CD14-positive monocyte (primary cell): ENCODE results near the gene CNTN1. TPM values are rescaled to one million over a fixed set of nuclear protein-coding genes. Genes with fewer than 3 reads are reported as not detected.

Experiments used
- DNase-seq, 3 donors: peaks; one replicate each; pipeline ENCODE4 v3.0.0-alpha.2; 2011 to 2022
- H2AFZ ChIP-seq: 2 replicates; pipeline ENCODE4 v1.6.0; 2012; ENCODE audit warnings: mild to moderate bottlenecking, low read depth, low read length, inconsistent platforms; ENCODE audit not compliant: insufficient read depth, poor library complexity, severe bottlenecking
- H3K27ac ChIP-seq, 2 donors: 1 replicate in 1 of 2; 2 replicates in 1 of 2; pipeline ENCODE4 v1.5.1; 2012 to 2013; ENCODE audit warnings: low read length in 2 of 2, control low read depth in 1 of 2, inconsistent platforms in 1 of 2, low read depth in 1 of 2, mild to moderate bottlenecking in 1 of 2
- H3K27me3 ChIP-seq, 2 donors: one replicate each; pipeline versions ENCODE4 v1.6.0 to v1.6.1; 2011 to 2013; ENCODE audit warnings: low read length in 2 of 2; ENCODE audit not compliant: control insufficient read depth in 2 of 2, insufficient read depth in 2 of 2
- H3K36me3 ChIP-seq, 2 donors: replicated peaks in 1 of 2; 1 replicate in 1 of 2; 2 replicates in 1 of 2; pipeline versions ENCODE4 v1.5.1 to v1.6.1; 2012 to 2013; ENCODE audit warnings: low read length in 2 of 2, control low read depth in 1 of 2, inconsistent platforms in 1 of 2, mild to moderate bottlenecking in 1 of 2; ENCODE audit not compliant: insufficient read depth in 2 of 2, control insufficient read depth in 1 of 2
- H3K4me1 ChIP-seq, 2 donors: 1 replicate in 1 of 2; 2 replicates in 1 of 2; pipeline versions ENCODE4 v1.5.1 to v1.6.1; 2012 to 2013; ENCODE audit warnings: low read length in 2 of 2, control low read depth in 1 of 2, inconsistent platforms in 1 of 2, mild to moderate bottlenecking in 1 of 2, moderate library complexity in 1 of 2; ENCODE audit not compliant: insufficient read depth in 2 of 2, control insufficient read depth in 1 of 2
- H3K4me2 ChIP-seq: replicated peaks from 2 replicates; pipeline ENCODE3; 2012; ENCODE audit warnings: low read length, moderate library complexity, mild to moderate bottlenecking; ENCODE audit not compliant: poor library complexity, severe bottlenecking; ENCODE audit errors: extremely low read depth
- H3K4me3 ChIP-seq, 3 experiments: fragments of 200-600 bp in 1 of 3; sonication (generic) in 1 of 3; replicated peaks in 1 of 3; 1 replicate in 2 of 3; 2 replicates in 1 of 3; pipeline ENCODE4 v1.5.1; 2011 to 2013; ENCODE audit warnings: low read length in 3 of 3, mild to moderate bottlenecking in 3 of 3, control low read depth in 2 of 3, low read depth in 2 of 3, inconsistent platforms in 1 of 3, moderate library complexity in 1 of 3
- H3K79me2 ChIP-seq: 2 replicates; pipeline ENCODE4 v1.6.0; 2012; ENCODE audit warnings: mild to moderate bottlenecking, control low read depth, inconsistent platforms, low read length, moderate library complexity; ENCODE audit not compliant: insufficient read depth
- H3K9ac ChIP-seq: 2 replicates; pipeline ENCODE4 v1.6.0; 2017; ENCODE audit warnings: low read length, mild to moderate bottlenecking; ENCODE audit not compliant: insufficient read depth, poor library complexity, severe bottlenecking
- H3K9me3 ChIP-seq, 2 donors: replicated peaks in 1 of 2; 1 replicate in 1 of 2; 2 replicates in 1 of 2; pipeline versions ENCODE4 v1.5.1 to v1.6.1; 2012 to 2013; ENCODE audit warnings: low read length in 2 of 2, control low read depth in 1 of 2; ENCODE audit not compliant: control insufficient read depth in 1 of 2, insufficient read depth in 1 of 2
- H4K20me1 ChIP-seq: 2 replicates; pipeline ENCODE4 v1.6.0; 2012; ENCODE audit warnings: mild to moderate bottlenecking, low read length, control low read depth, moderate library complexity; ENCODE audit not compliant: insufficient read depth
- H3K27ac Mint-ChIP-seq, 7 donors: one replicate each; pipeline ENCODE4 v1.8.0; 2020; ENCODE audit warnings: mild to moderate bottlenecking in 7 of 7, mixed read lengths in 7 of 7, moderate library complexity in 6 of 7, inconsistent platforms in 2 of 7
- H3K27me3 Mint-ChIP-seq, 3 donors: one replicate each; pipeline ENCODE4 v1.8.0; 2021 to 2022; ENCODE audit warnings: low read depth in 3 of 3, mild to moderate bottlenecking in 3 of 3, mixed read lengths in 3 of 3, moderate library complexity in 3 of 3, inconsistent platforms in 1 of 3
- H3K36me3 Mint-ChIP-seq, 2 donors: one replicate each; pipeline ENCODE4 v1.8.0; 2020; ENCODE audit warnings: mixed read lengths in 2 of 2, inconsistent platforms in 1 of 2, mild to moderate bottlenecking in 1 of 2
- H3K4me1 Mint-ChIP-seq: one replicate; pipeline ENCODE4 v1.8.0; 2020; ENCODE audit warnings: mild to moderate bottlenecking, mixed read lengths
- H3K4me3 Mint-ChIP-seq, 2 donors: one replicate each; pipeline ENCODE4 v1.8.0; 2020; ENCODE audit warnings: mild to moderate bottlenecking in 2 of 2, mixed read lengths in 2 of 2, moderate library complexity in 1 of 2
- H3K9me3 Mint-ChIP-seq, 7 donors: one replicate each; pipeline ENCODE4 v1.8.0; 2020 to 2022; ENCODE audit warnings: mixed read lengths in 7 of 7, mild to moderate bottlenecking in 6 of 7, moderate library complexity in 6 of 7, inconsistent platforms in 2 of 7
- WGBS: methylation state at CpG from one replicate; pipeline ENCODE4 v1.1.5; 2013; ENCODE audit warnings: missing lambda C conversion rate; ENCODE audit not compliant: insufficient coverage; 5-methylcytosine and 5-hydroxymethylcytosine counted together
- intact Hi-C, 2 donors: fragments of 100-400 bp; cut with micrococcal nuclease; formaldehyde crosslinking; loops; one replicate each; pipeline versions ENCODE4 v1.15.0 to v1.15.1; 2023
- polyA plus RNA-seq, 3 donors: library from polyadenylated mRNA; depleted of rRNA in 1 of 3; unstranded in 2 of 3; stranded (reverse) in 1 of 3; fragments of 300-500 nt in 2 of 3; fragments of >200 nt in 1 of 3; fragmentation: Illumina TruSeq in 2 of 3; gene quantifications; 1 replicate in 2 of 3; 2 replicates in 1 of 3; pipeline ENCODE4 v1.2.3, GENCODE V29; 2012 to 2021
- TF ChIP-seq, protein P1 (sequence below): fragments of 200-600 bp; IDR thresholded peaks from one replicate; pipeline ENCODE4 v1.8.0; 2022; ENCODE audit warnings: antibody characterized with exemption, mild to moderate bottlenecking

Gene CNTN1
- polyA plus RNA-seq, 3 donors = not detected

DNA sequence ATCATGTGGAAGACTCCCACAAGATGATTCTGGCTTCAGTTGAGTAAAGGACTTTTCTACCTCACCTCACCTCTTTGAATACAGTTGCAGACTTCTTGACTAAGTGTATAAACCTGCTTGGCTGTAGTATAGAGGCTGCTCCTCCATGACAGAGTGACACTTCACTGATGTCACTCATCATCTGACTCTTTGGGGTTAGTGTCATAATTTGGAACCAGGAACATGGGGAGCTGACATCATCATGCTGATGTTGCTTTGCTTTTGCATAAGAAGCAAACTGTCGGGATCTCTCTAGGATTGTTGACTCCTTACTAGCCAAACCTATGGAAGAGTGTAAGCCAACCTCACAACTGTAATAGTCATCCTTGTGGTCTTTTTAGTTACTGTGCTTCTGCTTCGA is 420.7 kb downstream of the CNTN1 start:
- Histone ChIP-seq H3K27me3 (no peaks in the 10 kb centered on the region), H3K36me3 (no peaks in the 10 kb centered on the region), H3K4me2 (no peak overlapping the region), H4K20me1 (no peaks in the 10 kb centered on the region), H3K9me3 (no peaks in the 10 kb centered on the region), H3K9ac (no peak overlapping the region), H3K79me2 (no peaks in the 10 kb centered on the region), H3K27ac (no peak overlapping the region), H3K4me1 (no peaks in the 10 kb centered on the region), H2AFZ (no peak overlapping the region), H3K4me3 (no peak overlapping the region)
- intact Hi-C loops = no loop called here
- no peak overlapping the region for H3K4me3 Mint-ChIP-seq
- peaks cover 0 to 1% (median 0%) of the 10 kb centered on the region in 3 donors for H3K27me3 Mint-ChIP-seq
- H3K9me3 Mint-ChIP-seq = peaks cover 0 to 6% (median 1%) of the 10 kb centered on the region in 7 donors
- no peaks in the 10 kb centered on the region for H3K4me1 Mint-ChIP-seq
- TF ChIP-seq, protein P1, sequence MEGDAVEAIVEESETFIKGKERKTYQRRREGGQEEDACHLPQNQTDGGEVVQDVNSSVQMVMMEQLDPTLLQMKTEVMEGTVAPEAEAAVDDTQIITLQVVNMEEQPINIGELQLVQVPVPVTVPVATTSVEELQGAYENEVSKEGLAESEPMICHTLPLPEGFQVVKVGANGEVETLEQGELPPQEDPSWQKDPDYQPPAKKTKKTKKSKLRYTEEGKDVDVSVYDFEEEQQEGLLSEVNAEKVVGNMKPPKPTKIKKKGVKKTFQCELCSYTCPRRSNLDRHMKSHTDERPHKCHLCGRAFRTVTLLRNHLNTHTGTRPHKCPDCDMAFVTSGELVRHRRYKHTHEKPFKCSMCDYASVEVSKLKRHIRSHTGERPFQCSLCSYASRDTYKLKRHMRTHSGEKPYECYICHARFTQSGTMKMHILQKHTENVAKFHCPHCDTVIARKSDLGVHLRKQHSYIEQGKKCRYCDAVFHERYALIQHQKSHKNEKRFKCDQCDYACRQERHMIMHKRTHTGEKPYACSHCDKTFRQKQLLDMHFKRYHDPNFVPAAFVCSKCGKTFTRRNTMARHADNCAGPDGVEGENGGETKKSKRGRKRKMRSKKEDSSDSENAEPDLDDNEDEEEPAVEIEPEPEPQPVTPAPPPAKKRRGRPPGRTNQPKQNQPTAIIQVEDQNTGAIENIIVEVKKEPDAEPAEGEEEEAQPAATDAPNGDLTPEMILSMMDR = no peak
- no peak for DNase-seq
- WGBS = no CpG with 5 or more reads among the region's 2 CpGs
- H3K36me3 Mint-ChIP-seq = no peaks in the 10 kb centered on the region
- no peak overlapping the region for H3K27ac Mint-ChIP-seq

DNA sequence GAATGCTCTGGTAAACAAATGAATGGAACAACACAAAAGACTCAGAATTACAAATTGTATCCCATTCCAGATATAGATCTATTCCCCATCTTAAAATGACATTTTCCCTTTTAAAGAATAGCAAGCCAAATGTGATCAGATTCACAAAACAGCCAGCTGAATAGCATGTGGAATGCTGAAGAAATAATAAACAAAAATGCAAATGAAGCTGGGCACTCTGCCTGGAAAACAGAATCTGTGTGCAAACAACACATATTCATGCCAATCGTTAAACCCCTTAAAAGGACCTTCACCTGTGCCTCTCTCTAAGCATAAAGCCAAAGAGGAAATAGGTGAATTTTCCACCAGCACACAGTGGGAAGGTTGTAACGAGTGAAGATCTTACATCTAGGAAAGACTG is 428.0 kb downstream of the CNTN1 start:
- H3K4me1 ChIP-seq = no peaks in the 10 kb centered on the region
- no peaks in the 10 kb centered on the region for H3K79me2 ChIP-seq
- Mint-ChIP-seq H3K4me3 (no peak overlapping the region), H3K9me3 (peaks cover 0 to 3% (median 0%) of the 10 kb centered on the region in 7 donors), H3K4me1 (no peaks in the 10 kb centered on the region), H3K27ac (no peak overlapping the region), H3K36me3 (no peaks in the 10 kb centered on the region), H3K27me3 (no peaks in the 10 kb centered on the region)
- WGBS = no CpG with 5 or more reads among the region's 2 CpGs
- intact Hi-C loops = no loop called here
- H3K4me3 ChIP-seq = no peak overlapping the region
- no peak overlapping the region for H3K27ac ChIP-seq
- H4K20me1 ChIP-seq = no peaks in the 10 kb centered on the region
- H3K9me3 ChIP-seq = peaks cover 3 to 5% of the 10 kb centered on the region in 2 donors
- H3K36me3 ChIP-seq = no peaks in the 10 kb centered on the region
- TF ChIP-seq, protein P1 = no peak
- H3K9ac ChIP-seq = no peak overlapping the region
- H3K4me2 ChIP-seq = no peak overlapping the region
- no peak overlapping the region for H2AFZ ChIP-seq
- DNase-seq = no peak
- no peaks in the 10 kb centered on the region for H3K27me3 ChIP-seq
